CD14-positive monocyte (primary cell): Measurements from ENCODE around the gene LEF1. TPM values are rescaled to one million over a fixed set of nuclear protein-coding genes. Genes with fewer than 3 reads are reported as not detected.

ENCODE experiments used
- DNase-seq, 3 donors: peaks; one replicate each; pipeline ENCODE4 v3.0.0-alpha.2; 2011 to 2022
- H2AFZ ChIP-seq: 2 replicates; pipeline ENCODE4 v1.6.0; 2012; ENCODE audit warnings: mild to moderate bottlenecking, low read depth, low read length, inconsistent platforms; ENCODE audit not compliant: insufficient read depth, poor library complexity, severe bottlenecking
- H3K27ac ChIP-seq, 2 donors: 1 replicate in 1 of 2; 2 replicates in 1 of 2; pipeline ENCODE4 v1.5.1; 2012 to 2013; ENCODE audit warnings: low read length in 2 of 2, control low read depth in 1 of 2, inconsistent platforms in 1 of 2, low read depth in 1 of 2, mild to moderate bottlenecking in 1 of 2
- H3K27me3 ChIP-seq, 2 donors: one replicate each; pipeline versions ENCODE4 v1.6.0 to v1.6.1; 2011 to 2013; ENCODE audit warnings: low read length in 2 of 2; ENCODE audit not compliant: control insufficient read depth in 2 of 2, insufficient read depth in 2 of 2
- H3K36me3 ChIP-seq, 2 donors: replicated peaks in 1 of 2; 1 replicate in 1 of 2; 2 replicates in 1 of 2; pipeline versions ENCODE4 v1.5.1 to v1.6.1; 2012 to 2013; ENCODE audit warnings: low read length in 2 of 2, control low read depth in 1 of 2, inconsistent platforms in 1 of 2, mild to moderate bottlenecking in 1 of 2; ENCODE audit not compliant: insufficient read depth in 2 of 2, control insufficient read depth in 1 of 2
- H3K4me1 ChIP-seq, 2 donors: 1 replicate in 1 of 2; 2 replicates in 1 of 2; pipeline versions ENCODE4 v1.5.1 to v1.6.1; 2012 to 2013; ENCODE audit warnings: low read length in 2 of 2, control low read depth in 1 of 2, inconsistent platforms in 1 of 2, mild to moderate bottlenecking in 1 of 2, moderate library complexity in 1 of 2; ENCODE audit not compliant: insufficient read depth in 2 of 2, control insufficient read depth in 1 of 2
- H3K4me2 ChIP-seq: replicated peaks from 2 replicates; pipeline ENCODE3; 2012; ENCODE audit warnings: low read length, moderate library complexity, mild to moderate bottlenecking; ENCODE audit not compliant: poor library complexity, severe bottlenecking; ENCODE audit errors: extremely low read depth
- H3K4me3 ChIP-seq, 3 experiments: fragments of 200-600 bp in 1 of 3; sonication (generic) in 1 of 3; replicated peaks in 1 of 3; 1 replicate in 2 of 3; 2 replicates in 1 of 3; pipeline ENCODE4 v1.5.1; 2011 to 2013; ENCODE audit warnings: low read length in 3 of 3, mild to moderate bottlenecking in 3 of 3, control low read depth in 2 of 3, low read depth in 2 of 3, inconsistent platforms in 1 of 3, moderate library complexity in 1 of 3
- H3K79me2 ChIP-seq: 2 replicates; pipeline ENCODE4 v1.6.0; 2012; ENCODE audit warnings: mild to moderate bottlenecking, control low read depth, inconsistent platforms, low read length, moderate library complexity; ENCODE audit not compliant: insufficient read depth
- H3K9ac ChIP-seq: 2 replicates; pipeline ENCODE4 v1.6.0; 2017; ENCODE audit warnings: low read length, mild to moderate bottlenecking; ENCODE audit not compliant: insufficient read depth, poor library complexity, severe bottlenecking
- H3K9me3 ChIP-seq, 2 donors: replicated peaks in 1 of 2; 1 replicate in 1 of 2; 2 replicates in 1 of 2; pipeline versions ENCODE4 v1.5.1 to v1.6.1; 2012 to 2013; ENCODE audit warnings: low read length in 2 of 2, control low read depth in 1 of 2; ENCODE audit not compliant: control insufficient read depth in 1 of 2, insufficient read depth in 1 of 2
- H4K20me1 ChIP-seq: 2 replicates; pipeline ENCODE4 v1.6.0; 2012; ENCODE audit warnings: mild to moderate bottlenecking, low read length, control low read depth, moderate library complexity; ENCODE audit not compliant: insufficient read depth
- H3K27ac Mint-ChIP-seq, 7 donors: one replicate each; pipeline ENCODE4 v1.8.0; 2020; ENCODE audit warnings: mild to moderate bottlenecking in 7 of 7, mixed read lengths in 7 of 7, moderate library complexity in 6 of 7, inconsistent platforms in 2 of 7
- H3K27me3 Mint-ChIP-seq, 3 donors: one replicate each; pipeline ENCODE4 v1.8.0; 2021 to 2022; ENCODE audit warnings: low read depth in 3 of 3, mild to moderate bottlenecking in 3 of 3, mixed read lengths in 3 of 3, moderate library complexity in 3 of 3, inconsistent platforms in 1 of 3
- H3K36me3 Mint-ChIP-seq, 2 donors: one replicate each; pipeline ENCODE4 v1.8.0; 2020; ENCODE audit warnings: mixed read lengths in 2 of 2, inconsistent platforms in 1 of 2, mild to moderate bottlenecking in 1 of 2
- H3K4me1 Mint-ChIP-seq: one replicate; pipeline ENCODE4 v1.8.0; 2020; ENCODE audit warnings: mild to moderate bottlenecking, mixed read lengths
- H3K4me3 Mint-ChIP-seq, 2 donors: one replicate each; pipeline ENCODE4 v1.8.0; 2020; ENCODE audit warnings: mild to moderate bottlenecking in 2 of 2, mixed read lengths in 2 of 2, moderate library complexity in 1 of 2
- H3K9me3 Mint-ChIP-seq, 7 donors: one replicate each; pipeline ENCODE4 v1.8.0; 2020 to 2022; ENCODE audit warnings: mixed read lengths in 7 of 7, mild to moderate bottlenecking in 6 of 7, moderate library complexity in 6 of 7, inconsistent platforms in 2 of 7
- WGBS: methylation state at CpG from one replicate; pipeline ENCODE4 v1.1.5; 2013; ENCODE audit warnings: missing lambda C conversion rate; ENCODE audit not compliant: insufficient coverage; 5-methylcytosine and 5-hydroxymethylcytosine counted together
- intact Hi-C, 2 donors: fragments of 100-400 bp; cut with micrococcal nuclease; formaldehyde crosslinking; loops; one replicate each; pipeline versions ENCODE4 v1.15.0 to v1.15.1; 2023
- polyA plus RNA-seq, 3 donors: library from polyadenylated mRNA; depleted of rRNA in 1 of 3; unstranded in 2 of 3; stranded (reverse) in 1 of 3; fragments of 300-500 nt in 2 of 3; fragments of >200 nt in 1 of 3; fragmentation: Illumina TruSeq in 2 of 3; gene quantifications; 1 replicate in 2 of 3; 2 replicates in 1 of 3; pipeline ENCODE4 v1.2.3, GENCODE V29; 2012 to 2021
- TF ChIP-seq, protein P1 (sequence below): fragments of 200-600 bp; IDR thresholded peaks from one replicate; pipeline ENCODE4 v1.8.0; 2022; ENCODE audit warnings: antibody characterized with exemption, mild to moderate bottlenecking

Gene LEF1
- polyA plus RNA-seq, 3 donors = 0.29 to 1.3 (median 0.61) TPM

GRCh38 chr4:108129196-108129595 lies 39.5 kb downstream of the LEF1 start:
- Mint-ChIP-seq H3K27ac (no peak overlapping the region), H3K4me3 (no peak overlapping the region), H3K27me3 (no peaks in the 10 kb centered on the region), H3K4me1 (no peaks in the 10 kb centered on the region), H3K36me3 (no peaks in the 10 kb centered on the region), H3K9me3 (peaks cover 0 to 3% (median 0%) of the 10 kb centered on the region in 7 donors)
- H3K9ac ChIP-seq = no peak overlapping the region
- H3K27ac ChIP-seq = no peak overlapping the region
- DNase-seq = no peak
- intact Hi-C loops = no loop called here
- H3K9me3 ChIP-seq = no peaks in the 10 kb centered on the region
- H3K4me3 ChIP-seq = no peak overlapping the region
- no peaks in the 10 kb centered on the region for H3K4me1 ChIP-seq
- no peak overlapping the region for H2AFZ ChIP-seq
- H3K79me2 ChIP-seq = no peaks in the 10 kb centered on the region
- no peak overlapping the region for H3K4me2 ChIP-seq
- H3K27me3 ChIP-seq = no peaks in the 10 kb centered on the region
- TF ChIP-seq, protein P1, sequence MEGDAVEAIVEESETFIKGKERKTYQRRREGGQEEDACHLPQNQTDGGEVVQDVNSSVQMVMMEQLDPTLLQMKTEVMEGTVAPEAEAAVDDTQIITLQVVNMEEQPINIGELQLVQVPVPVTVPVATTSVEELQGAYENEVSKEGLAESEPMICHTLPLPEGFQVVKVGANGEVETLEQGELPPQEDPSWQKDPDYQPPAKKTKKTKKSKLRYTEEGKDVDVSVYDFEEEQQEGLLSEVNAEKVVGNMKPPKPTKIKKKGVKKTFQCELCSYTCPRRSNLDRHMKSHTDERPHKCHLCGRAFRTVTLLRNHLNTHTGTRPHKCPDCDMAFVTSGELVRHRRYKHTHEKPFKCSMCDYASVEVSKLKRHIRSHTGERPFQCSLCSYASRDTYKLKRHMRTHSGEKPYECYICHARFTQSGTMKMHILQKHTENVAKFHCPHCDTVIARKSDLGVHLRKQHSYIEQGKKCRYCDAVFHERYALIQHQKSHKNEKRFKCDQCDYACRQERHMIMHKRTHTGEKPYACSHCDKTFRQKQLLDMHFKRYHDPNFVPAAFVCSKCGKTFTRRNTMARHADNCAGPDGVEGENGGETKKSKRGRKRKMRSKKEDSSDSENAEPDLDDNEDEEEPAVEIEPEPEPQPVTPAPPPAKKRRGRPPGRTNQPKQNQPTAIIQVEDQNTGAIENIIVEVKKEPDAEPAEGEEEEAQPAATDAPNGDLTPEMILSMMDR = no peak
- no peaks in the 10 kb centered on the region for H3K36me3 ChIP-seq
- no peaks in the 10 kb centered on the region for H4K20me1 ChIP-seq

DNA sequence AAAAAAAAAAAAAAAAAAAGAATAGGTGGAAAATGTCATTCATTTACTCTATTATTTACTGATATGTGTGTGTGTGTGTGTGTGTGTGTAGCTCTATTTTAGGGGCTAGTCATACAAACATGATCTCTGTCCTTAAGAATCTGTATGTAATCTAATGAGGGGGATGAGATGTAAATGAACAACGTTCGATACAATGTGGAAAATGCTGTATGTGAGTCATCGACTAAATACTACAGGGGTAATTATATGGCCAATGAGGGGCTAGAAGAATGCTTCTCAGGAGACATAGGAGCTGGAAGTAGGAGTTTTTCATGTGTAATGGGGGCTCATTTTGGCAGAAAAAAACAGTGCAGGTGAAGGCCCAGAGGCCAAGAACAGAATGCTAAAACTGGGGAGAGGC lies 41.9 kb downstream of the LEF1 start:
- intact Hi-C loops = no loop called here
- no peak overlapping the region for H3K4me3 Mint-ChIP-seq

More for the DNA sequence above, 41.9 kb downstream of the LEF1 start:
- Mint-ChIP-seq H3K27me3 (no peaks in the 10 kb centered on the region), H3K9me3 (no peaks in the 10 kb centered on the region), H3K27ac (no peak overlapping the region), H3K36me3 (no peaks in the 10 kb centered on the region), H3K4me1 (no peaks in the 10 kb centered on the region)
- TF ChIP-seq, protein P1 = no peak
- no peak overlapping the region for H3K9ac ChIP-seq
- no peaks in the 10 kb centered on the region for H4K20me1 ChIP-seq
- no peaks in the 10 kb centered on the region for H3K36me3 ChIP-seq
- H3K4me2 ChIP-seq = no peak overlapping the region
- H2AFZ ChIP-seq = no peak overlapping the region
- H3K27me3 ChIP-seq = no peaks in the 10 kb centered on the region
- no peak overlapping the region for H3K4me3 ChIP-seq
- no peaks in the 10 kb centered on the region for H3K4me1 ChIP-seq
- no CpG with 5 or more reads among the region's 3 CpGs for WGBS
- H3K27ac ChIP-seq = no peak overlapping the region
- no peaks in the 10 kb centered on the region for H3K79me2 ChIP-seq
- no peaks in the 10 kb centered on the region for H3K9me3 ChIP-seq
- no peak for DNase-seq
